ENCODE measurements around the gene TXNDC17.
"Not testable (repeated sequence)": the region's sequence is repeated elsewhere in the genome, so short reads cannot be mapped to it uniquely, and the experiment has no call there.

Gene TXNDC17

DNA sequence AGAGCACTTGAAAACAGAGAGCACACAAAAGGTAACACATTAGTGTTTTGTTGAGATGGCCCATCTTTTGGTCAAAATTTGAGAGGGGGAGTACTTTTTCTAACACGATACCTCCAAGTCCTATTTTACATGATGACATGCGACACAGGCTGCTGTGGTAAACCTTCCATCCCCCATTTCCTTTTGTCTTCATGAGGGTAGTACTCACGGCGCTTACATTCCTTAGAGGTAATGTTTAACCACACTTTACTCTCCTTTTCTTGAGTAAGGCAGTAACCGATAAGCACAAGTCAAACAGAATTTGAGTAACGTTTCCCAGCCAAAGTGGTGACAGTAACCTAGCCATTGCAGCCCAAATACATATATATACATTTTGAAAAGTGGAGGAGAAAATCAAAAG is 48.7 kb upstream of the TXNDC17 start (continued):
- TF ChIP-seq, protein P1, sequence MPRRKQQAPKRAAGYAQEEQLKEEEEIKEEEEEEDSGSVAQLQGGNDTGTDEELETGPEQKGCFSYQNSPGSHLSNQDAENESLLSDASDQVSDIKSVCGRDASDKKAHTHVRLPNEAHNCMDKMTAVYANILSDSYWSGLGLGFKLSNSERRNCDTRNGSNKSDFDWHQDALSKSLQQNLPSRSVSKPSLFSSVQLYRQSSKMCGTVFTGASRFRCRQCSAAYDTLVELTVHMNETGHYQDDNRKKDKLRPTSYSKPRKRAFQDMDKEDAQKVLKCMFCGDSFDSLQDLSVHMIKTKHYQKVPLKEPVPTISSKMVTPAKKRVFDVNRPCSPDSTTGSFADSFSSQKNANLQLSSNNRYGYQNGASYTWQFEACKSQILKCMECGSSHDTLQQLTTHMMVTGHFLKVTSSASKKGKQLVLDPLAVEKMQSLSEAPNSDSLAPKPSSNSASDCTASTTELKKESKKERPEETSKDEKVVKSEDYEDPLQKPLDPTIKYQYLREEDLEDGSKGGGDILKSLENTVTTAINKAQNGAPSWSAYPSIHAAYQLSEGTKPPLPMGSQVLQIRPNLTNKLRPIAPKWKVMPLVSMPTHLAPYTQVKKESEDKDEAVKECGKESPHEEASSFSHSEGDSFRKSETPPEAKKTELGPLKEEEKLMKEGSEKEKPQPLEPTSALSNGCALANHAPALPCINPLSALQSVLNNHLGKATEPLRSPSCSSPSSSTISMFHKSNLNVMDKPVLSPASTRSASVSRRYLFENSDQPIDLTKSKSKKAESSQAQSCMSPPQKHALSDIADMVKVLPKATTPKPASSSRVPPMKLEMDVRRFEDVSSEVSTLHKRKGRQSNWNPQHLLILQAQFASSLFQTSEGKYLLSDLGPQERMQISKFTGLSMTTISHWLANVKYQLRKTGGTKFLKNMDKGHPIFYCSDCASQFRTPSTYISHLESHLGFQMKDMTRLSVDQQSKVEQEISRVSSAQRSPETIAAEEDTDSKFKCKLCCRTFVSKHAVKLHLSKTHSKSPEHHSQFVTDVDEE (CRISPR knock-in tag; IDR thresholded peaks at IDR 0.05): no peak
- TF ChIP-seq SNAI2 (CRISPR knock-in tag; IDR thresholded peaks at IDR 0.05) (no peak), ZFP3 (CRISPR knock-in tag; IDR thresholded peaks at IDR 0.05) (no peak), CSDC2 (CRISPR knock-in tag; IDR thresholded peaks at IDR 0.05) (no peak), CREB5 (CRISPR knock-in tag; IDR thresholded peaks at IDR 0.05; ENCODE audit: low read depth) (no peak), TCF4 (CRISPR knock-in tag; IDR thresholded peaks at IDR 0.05; ENCODE audit: borderline replicate concordance) (no peak), BACH2 (CRISPR knock-in tag; IDR thresholded peaks at IDR 0.05; ENCODE audit: borderline replicate concordance) (no peak), GLIS3 (CRISPR knock-in tag; IDR thresholded peaks at IDR 0.05) (no peak), ARNTL (CRISPR knock-in tag; IDR thresholded peaks at IDR 0.05; ENCODE audit: borderline replicate concordance, low read depth) (no peak), PATZ1 (CRISPR knock-in tag; IDR thresholded peaks at IDR 0.05; ENCODE audit: borderline replicate concordance) (no peak), ZNF8 (CRISPR knock-in tag; IDR thresholded peaks at IDR 0.05) (no peak)

- not testable (repeated sequence) for ATAC-seq
These were observed 47.5 kb upstream of the TXNDC17 start for GRCh38 chr17:6593371-6593770.

DNA sequence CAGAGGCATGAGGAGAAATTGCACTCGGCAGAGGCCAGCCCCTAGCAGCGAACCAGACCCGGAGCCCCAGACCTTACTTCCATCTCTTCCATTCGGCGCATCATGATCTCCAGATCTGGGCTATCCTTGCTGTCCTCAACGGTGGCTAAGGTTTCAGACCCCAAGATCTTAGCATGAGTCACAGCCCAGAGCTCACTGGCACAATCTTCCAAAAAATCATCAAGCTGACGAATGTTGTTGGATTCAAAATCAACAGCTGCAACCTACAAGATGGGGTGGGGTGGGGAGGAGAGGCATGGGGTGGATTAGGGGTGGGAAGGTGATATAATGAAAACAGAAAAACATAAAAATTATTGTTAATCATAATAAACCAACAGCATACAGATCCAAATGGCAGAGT is 44.8 kb upstream of the TXNDC17 start:
- no peak for ATAC-seq
- no peak for TF ChIP-seq CREB5 (CRISPR knock-in tag; IDR thresholded peaks at IDR 0.05; ENCODE audit: low read depth)
- no peak for TF ChIP-seq RARB (CRISPR knock-in tag; IDR thresholded peaks at IDR 0.05)
- no peak for TF ChIP-seq ISL1 (CRISPR knock-in tag; IDR thresholded peaks at IDR 0.05)
- TF ChIP-seq POU6F1 (CRISPR knock-in tag; IDR thresholded peaks at IDR 0.05; ENCODE audit: borderline replicate concordance, low read depth): no peak
- TF ChIP-seq, protein P2, sequence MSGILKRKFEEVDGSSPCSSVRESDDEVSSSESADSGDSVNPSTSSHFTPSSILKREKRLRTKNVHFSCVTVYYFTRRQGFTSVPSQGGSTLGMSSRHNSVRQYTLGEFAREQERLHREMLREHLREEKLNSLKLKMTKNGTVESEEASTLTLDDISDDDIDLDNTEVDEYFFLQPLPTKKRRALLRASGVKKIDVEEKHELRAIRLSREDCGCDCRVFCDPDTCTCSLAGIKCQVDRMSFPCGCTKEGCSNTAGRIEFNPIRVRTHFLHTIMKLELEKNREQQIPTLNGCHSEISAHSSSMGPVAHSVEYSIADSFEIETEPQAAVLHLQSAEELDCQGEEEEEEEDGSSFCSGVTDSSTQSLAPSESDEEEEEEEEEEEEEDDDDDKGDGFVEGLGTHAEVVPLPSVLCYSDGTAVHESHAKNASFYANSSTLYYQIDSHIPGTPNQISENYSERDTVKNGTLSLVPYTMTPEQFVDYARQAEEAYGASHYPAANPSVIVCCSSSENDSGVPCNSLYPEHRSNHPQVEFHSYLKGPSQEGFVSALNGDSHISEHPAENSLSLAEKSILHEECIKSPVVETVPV (CRISPR knock-in tag; IDR thresholded peaks at IDR 0.05): no peak
- no peak for TF ChIP-seq ESRRG (CRISPR knock-in tag; IDR thresholded peaks at IDR 0.05)

- ATAC-seq: no peak
- TF ChIP-seq ZNF565 (CRISPR knock-in tag; conservative IDR thresholded peaks at IDR 0.05; ENCODE audit: low read depth) (no peak), SNAI2 (CRISPR knock-in tag; IDR thresholded peaks at IDR 0.05) (no peak), TCF4 (CRISPR knock-in tag; IDR thresholded peaks at IDR 0.05; ENCODE audit: borderline replicate concordance) (no peak), POU6F1 (CRISPR knock-in tag; IDR thresholded peaks at IDR 0.05; ENCODE audit: borderline replicate concordance, low read depth) (no peak), ZNF70 (CRISPR knock-in tag; IDR thresholded peaks at IDR 0.05) (no peak), ZFP3 (CRISPR knock-in tag; IDR thresholded peaks at IDR 0.05) (no peak), ZNF8 (CRISPR knock-in tag; IDR thresholded peaks at IDR 0.05) (no peak), OSR1 (CRISPR knock-in tag; IDR thresholded peaks at IDR 0.05) (no peak), TOX (CRISPR knock-in tag; IDR thresholded peaks at IDR 0.05; ENCODE audit: borderline replicate concordance) (no peak), ZC3H10 (CRISPR knock-in tag; IDR thresholded peaks at IDR 0.05) (no peak), ISL1 (CRISPR knock-in tag; IDR thresholded peaks at IDR 0.05) (no peak), CSDC2 (CRISPR knock-in tag; IDR thresholded peaks at IDR 0.05) (no peak), ZFP30 (CRISPR knock-in tag; IDR thresholded peaks at IDR 0.05) (no peak)
These were observed 44.3 kb upstream of the TXNDC17 start for GRCh38 chr17:6596511-6596910.

All from SK-N-SH treated with all-trans-retinoic acid at 6 μM for 48 hours (cell line).